C4-2B (cell line): ENCODE measurements around the gene BMPR1B.

Source experiments
- ZFX ChIP-seq: fragments of 450-650 bp; IDR thresholded peaks from 2 replicates; pipeline ENCODE4 v1.6.1; 2017
- TF ChIP-seq, protein P1 (sequence below): fragments of 450-650 bp; conservative IDR thresholded peaks from 2 replicates; pipeline ENCODE4 v1.5.1; 2017; ENCODE audit warnings: mild to moderate bottlenecking

DNA sequence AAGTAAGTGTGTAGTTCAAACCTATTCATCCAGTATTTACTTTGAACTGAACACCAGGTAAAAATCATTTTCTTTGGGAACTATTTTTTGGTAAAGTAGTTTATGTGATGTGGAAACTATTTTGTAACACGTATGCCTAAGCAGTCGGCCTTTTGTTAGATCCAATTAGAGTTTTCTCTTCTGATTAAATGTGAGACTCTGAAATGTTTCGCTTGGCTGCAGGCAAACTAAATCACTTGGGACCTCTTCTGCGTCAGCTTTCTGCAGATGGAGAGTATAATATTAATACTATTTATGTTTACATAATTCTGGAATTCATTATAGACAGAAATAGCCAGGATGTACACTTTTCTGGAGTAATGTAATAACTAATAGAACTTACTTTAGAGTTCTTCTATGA, 46.9 kb downstream of the BMPR1B start:
- TF ChIP-seq, protein P1, sequence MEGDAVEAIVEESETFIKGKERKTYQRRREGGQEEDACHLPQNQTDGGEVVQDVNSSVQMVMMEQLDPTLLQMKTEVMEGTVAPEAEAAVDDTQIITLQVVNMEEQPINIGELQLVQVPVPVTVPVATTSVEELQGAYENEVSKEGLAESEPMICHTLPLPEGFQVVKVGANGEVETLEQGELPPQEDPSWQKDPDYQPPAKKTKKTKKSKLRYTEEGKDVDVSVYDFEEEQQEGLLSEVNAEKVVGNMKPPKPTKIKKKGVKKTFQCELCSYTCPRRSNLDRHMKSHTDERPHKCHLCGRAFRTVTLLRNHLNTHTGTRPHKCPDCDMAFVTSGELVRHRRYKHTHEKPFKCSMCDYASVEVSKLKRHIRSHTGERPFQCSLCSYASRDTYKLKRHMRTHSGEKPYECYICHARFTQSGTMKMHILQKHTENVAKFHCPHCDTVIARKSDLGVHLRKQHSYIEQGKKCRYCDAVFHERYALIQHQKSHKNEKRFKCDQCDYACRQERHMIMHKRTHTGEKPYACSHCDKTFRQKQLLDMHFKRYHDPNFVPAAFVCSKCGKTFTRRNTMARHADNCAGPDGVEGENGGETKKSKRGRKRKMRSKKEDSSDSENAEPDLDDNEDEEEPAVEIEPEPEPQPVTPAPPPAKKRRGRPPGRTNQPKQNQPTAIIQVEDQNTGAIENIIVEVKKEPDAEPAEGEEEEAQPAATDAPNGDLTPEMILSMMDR: no peak
- no peak for TF ChIP-seq ZFX
